Stimulated activated CD4-positive, alpha-beta T cell treated with anti-CD3 and anti-CD28 coated beads, Interleukin-2, amount 100 ng/mL, for 24 hours (primary cell): Measurements from ENCODE around the gene SGCE.
A peak's percentile ranks its signal among the peaks of the same experiment; 100 is the strongest.
"Not testable (repeated sequence)": the region's sequence is repeated elsewhere in the genome, so short reads cannot be mapped to it uniquely, and the experiment has no call there.

Experiments used
- DNase-seq, 2 donors: peaks; one replicate each; pipeline ENCODE4 v3.0.0-alpha.2; 2020

Gene SGCE, protein sequence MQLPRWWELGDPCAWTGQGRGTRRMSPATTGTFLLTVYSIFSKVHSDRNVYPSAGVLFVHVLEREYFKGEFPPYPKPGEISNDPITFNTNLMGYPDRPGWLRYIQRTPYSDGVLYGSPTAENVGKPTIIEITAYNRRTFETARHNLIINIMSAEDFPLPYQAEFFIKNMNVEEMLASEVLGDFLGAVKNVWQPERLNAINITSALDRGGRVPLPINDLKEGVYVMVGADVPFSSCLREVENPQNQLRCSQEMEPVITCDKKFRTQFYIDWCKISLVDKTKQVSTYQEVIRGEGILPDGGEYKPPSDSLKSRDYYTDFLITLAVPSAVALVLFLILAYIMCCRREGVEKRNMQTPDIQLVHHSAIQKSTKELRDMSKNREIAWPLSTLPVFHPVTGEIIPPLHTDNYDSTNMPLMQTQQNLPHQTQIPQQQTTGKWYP

DNA sequence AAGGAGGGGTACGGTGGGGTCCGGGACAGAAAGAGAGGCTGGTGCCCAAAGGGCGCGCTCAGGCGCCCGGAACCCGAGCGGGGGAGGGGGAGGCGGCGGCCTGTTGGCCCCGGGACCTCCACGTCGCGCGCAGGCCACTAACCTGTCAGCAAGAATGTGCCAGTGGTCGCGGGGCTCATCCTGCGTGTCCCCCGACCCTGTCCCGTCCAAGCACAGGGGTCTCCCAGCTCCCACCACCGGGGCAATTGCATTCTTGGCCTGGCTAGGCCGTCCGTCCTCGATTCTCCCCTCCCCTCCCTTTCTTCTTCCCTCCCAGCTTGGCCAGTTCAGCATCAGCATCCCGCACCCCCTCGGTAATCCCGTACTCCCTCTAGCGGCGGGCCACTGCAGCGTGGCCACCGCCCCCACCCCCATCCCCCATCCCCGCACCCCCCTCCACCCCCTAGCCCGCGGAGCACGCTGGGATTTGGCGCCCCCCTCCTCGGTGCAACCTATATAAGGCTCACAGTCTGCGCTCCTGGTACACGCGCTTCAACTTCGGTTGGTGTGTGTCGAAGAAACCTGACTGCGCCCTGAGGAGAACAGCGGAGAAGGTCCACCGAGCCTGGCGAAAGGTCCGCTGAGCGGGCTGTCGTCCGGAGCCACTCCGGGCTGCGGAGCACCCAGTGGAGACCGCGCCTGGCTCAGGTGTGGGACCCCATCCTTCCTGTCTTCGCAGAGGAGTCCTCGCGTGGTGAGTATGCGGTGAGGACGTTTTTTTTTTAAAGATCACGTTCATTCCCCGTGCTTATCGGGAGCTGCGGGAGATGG is at the start of gene SGCE:
Gene SGCE, minus strand, starts transcription at position 286 of the 810 bp plus-strand sequence. Its CDS starts 35 bp downstream, at position 251.
- peak; percentile 57 to 59 for DNase-seq

GRCh38 chr7:94705155-94706021 is 49.5 kb upstream of the SGCE start:
- DNase-seq: not testable (repeated sequence)

DNA sequence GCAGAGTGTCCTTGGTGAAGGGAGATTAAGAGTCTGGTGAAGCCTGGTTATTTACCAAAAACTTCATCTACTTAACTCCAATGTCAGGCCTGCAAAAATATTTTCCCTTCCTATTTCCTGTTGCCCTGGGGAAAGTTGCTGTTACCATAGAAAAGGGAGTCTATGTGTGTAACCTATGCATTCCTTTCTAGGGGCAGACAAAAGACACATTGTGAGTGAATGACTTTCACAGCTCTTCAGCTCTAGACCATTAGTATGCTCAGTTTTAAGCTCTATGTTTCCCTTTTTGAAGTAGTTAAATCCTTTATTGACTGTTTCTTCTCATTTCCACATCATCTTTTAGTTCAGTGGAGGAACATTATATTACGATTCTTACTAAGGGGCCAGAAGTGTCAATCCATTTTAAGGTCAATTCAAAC is 45.6 kb upstream of the SGCE start:
- no peak for DNase-seq

DNA sequence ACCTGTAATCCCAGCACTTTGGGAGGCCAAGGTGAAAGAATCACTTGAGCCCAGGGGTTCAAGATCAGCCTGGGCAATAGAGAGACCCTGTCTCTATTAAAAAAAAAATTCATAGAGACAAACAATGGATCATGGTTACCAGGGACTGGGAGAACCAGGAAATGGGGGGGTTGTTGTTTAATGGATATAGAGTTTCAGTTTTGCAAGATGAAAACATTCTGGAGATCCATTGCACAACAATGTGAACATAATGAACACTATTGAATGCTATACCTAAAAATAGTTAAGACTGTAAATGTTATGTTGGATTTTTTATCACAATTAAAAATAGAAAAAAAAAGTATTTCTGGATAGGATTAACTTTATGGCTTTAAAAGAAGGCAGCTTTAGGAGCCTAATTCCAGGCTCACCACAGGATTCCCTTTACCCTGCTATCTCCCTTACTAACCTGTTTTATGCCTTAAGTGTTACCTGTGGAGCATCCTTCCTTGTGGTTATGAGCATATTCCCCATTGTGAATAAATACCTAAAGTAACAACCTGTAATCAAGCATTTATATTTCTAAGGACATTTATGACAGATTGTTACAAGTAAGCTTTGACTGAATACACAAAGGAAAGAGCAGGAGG is 45.1 kb upstream of the SGCE start:
- no peak for DNase-seq

DNA sequence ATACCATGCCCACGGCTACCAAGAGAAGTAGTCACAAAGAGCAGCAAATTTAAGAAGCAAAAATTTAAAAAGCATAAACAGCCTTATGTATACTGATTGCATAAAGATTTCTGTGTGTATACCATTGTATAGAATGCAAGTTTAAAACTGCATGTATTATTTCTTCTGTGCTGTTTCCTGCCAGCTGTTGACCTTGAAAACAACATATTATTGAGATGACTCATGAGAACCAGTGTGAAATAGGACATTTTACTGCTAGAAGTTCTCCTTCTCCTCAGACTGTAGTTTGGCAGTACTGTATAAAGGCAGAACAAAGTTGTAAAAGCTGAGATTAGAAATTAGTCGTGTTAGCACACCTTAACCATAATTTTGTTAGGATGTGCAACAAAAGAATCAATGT is 42.3 kb upstream of the SGCE start:
- no peak for DNase-seq

GRCh38 chr7:94697035-94697974 is 41.4 kb upstream of the SGCE start:
- DNase-seq: no peak

GRCh38 chr7:94687810-94688209 is 31.9 kb upstream of the SGCE start:
- no peak for DNase-seq

DNA sequence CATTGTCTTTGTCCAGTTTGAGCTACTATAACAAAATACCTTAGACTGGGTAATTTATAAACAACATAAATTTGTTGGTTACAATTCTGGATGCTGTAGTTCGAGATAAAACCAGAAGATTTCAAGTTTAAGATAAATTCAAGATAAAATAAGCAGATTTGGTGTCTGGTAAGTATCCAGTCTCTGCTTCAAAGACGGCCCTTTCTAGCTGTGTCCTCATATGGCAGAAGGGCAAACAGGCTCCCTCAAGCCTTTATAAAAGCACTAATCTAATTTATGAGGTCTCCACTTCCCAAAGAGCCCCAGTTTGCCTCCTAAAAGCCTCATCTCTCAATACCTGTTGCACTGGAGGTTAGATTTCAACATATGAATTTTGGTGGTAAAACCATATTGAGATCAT is 31.1 kb upstream of the SGCE start:
- no peak for DNase-seq

GRCh38 chr7:94683066-94683465 is 27.1 kb upstream of the SGCE start:
- no peak for DNase-seq

DNA sequence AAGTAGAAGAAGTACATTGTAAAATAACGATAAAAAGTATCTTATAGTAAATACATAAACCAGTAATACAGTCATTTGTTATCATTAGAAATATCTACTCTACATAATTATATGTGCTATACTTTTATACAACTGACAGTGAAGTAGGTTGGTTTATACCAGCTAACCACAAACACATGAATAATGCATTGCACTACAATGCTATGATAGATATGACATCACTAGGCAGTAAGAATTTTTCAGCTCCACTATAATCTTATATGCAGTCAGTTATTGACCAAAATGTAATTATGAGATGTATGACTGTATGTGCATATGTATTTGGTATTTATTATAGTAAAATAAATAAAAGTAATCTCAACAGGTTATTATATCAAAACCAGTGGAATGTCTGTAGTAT is 23.4 kb upstream of the SGCE start:
- no peak for DNase-seq

DNA sequence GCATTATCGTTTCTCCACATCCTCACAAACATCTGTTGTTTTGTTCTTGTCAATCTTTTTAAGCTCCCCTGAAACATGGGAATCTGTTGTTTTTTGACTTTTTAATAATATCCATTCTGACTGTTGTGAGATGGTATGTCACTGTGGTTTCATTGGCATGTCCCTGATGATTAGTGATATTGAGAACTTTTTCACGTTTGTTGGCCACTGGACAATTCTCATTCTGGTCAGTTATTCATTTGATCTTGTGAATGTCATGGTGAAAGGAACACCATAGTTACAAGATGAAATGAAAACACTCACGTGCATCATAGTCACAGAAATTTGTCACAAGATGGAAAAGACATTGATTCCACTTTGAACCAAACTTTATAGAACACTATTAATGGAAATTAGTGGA is 20.5 kb upstream of the SGCE start:
- DNase-seq: no peak

DNA sequence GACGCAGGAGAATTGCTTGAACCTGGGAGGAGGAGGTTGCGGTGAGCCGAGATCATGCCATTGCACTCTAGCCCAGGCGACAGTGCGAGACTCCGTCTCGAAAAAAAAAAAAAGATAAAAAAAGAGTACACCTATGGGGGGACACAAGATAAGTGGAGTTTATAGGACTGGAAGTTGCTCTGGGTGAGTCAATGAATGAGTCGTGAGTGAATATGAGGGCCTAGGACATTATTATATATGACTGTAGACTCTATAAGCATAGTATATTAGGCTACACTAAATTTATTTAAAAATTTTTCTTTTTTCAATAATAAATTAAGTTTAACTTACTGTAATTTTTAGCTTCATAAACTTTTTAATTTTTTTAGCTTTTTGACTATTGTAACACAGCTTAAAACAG is 19.4 kb upstream of the SGCE start:
- DNase-seq: no peak

DNA sequence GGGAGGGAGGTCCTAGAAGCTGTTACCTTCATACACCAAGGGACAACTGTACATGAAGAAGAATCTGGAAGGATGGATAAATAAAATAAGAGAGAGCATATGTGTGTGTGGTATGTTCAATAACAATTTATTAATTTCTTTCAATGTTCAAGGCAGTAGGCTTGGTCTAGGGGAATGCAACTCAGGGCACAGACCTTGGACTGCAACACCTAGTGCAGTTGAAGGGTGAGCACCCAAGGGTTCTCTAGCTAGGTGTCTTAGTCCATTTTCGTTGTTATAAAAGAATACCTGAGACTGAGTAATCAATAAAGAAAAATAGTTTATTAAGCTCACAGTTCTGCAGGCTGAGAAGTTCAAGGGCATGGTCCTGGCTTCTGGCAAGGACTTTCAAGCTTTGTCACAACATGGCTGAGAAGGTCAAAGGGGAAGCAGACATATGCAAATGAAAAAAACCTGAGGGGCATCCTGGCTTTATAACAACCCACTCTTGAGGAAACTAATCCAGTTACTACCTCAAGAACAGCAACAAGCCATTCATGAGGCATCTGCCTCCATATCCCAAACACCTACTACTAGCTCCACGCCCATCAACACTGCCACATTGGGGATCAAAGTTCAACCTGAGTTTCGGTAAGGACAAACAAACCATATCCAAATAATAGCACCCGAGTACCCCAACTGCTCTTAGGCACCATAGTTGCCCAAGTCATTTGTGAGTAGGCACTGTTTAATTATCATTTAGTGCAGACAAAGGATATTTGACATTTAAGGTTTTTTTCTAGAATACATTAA is 15.7 kb upstream of the SGCE start:
- DNase-seq: no peak

DNA sequence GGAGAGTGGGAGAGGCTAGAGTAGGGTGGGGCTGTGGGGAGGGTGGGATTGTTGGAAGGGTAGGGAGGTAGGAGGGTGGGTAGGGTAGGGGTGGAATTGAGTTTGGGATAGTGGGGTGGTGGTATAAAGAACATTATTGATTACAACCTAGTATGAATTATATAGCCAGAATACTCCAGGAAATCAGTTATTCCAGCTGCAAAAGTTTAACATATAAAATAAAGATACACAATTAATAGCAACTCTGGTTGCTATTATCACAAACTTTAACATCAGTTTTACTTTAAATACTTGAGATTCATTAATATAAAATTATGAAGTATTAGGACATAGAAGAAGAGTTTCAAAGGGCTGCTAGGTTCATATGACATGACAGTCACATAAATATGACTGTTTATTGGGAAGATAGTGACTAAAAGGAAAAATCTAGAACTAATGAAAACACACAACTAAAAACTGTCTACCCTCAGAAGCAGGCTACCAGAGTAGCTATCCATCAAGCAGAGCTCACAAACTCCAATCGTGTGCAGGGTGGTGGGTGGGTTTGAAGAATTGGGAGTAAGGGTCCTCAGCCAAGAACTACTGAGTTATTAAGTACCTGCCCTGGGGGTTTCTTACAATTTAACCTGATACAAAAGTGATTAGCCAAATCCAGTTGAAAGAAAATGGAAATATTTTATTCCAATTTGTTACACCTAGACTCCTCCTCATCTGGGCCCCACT is 14.0 kb upstream of the SGCE start:
- no peak for DNase-seq

DNA sequence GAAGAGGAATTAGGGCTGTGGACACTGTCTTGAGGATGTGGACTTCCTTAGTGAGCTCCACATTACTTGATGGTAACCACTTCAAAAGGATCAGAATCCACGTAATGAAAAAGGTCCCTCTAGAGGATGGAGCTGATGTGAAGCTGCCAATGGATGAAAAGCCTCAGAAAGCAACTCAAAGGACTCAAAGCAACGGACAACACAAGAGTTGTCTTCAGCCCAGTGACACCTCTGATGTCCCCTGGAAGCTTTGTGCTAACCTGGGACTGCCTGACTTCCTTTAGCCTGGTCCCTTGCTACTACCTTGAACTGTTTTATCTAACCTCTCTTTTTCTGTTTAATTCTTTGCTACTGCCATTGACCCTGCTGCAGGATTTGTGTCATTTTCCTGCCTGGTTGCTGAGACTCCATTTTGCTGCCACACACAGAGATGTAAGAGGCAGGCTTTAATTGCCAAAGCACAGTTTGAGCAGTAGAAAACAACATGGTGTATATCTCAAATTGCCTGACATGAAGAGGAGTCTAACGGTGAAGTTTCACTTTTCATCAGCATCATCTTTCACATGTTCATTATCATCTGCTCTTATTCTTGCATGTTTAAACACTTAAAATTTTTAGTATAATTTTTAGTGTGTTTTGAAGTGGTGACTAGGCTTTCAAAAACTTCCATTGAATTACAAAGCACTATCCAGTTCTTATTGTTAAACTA is 11.1 kb upstream of the SGCE start:
- DNase-seq: no peak

GRCh38 chr7:94665426-94665825 is 9.5 kb upstream of the SGCE start:
- no peak for DNase-seq

GRCh38 chr7:94664023-94664422 is 8.1 kb upstream of the SGCE start:
- DNase-seq: no peak

DNA sequence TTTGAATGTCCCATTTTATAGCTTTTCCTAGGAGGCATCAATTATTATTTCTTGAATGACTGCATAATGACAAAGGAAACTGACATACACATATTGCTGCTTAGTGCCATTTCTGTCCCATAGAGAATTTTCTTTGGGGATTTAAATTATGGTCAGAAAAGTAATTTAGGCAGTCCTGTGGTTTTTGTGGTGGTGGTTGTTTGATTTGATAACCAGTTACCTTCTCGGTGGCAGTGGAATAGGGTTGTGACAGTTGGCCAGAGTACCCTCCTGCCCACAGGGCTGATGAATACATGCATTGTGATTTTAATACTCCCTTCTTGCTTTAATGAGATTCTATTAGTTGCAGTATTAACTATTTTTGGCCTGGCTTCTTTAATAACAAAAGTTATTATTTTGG is 6.6 kb upstream of the SGCE start:
- no peak for DNase-seq

DNA sequence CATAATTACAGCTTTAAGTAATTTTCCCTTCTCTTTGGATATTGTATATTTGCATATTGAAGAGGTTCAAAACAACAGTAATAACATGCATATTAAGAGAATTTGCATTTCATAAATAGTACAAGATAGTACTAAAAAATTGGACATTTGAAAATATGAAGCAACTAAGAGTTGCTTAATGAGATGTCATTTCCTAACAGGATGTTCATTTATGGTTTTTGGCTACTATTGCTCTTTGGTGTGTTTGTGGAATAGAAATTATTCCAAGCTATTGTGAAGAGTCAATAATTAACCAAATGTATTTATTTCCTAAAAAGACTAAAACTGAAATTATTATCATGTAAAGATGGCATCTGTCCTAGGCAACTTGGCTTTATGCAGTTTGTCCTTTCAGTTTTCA is 4.1 kb upstream of the SGCE start:
- DNase-seq: no peak
